Lower leg skin (tissue), 4 donors: Measurements from ENCODE around the gene ARHGAP44. TPM values are rescaled to one million over a fixed set of nuclear protein-coding genes. Genes with fewer than 3 reads are reported as not detected.

Source experiments
- DNase-seq, 2 donors: peaks; one replicate each; pipeline ENCODE4 v3.0.0-alpha.2; 2019; ENCODE audit warnings: low spot score in 2 of 2
- H3K4me3 ChIP-seq: fragments of 200-600 bp; sonication (generic); 2 replicates; pipeline ENCODE4 v1.5.1; 2017; ENCODE audit warnings: mild to moderate bottlenecking, low read depth; ENCODE audit not compliant: poor library complexity, severe bottlenecking
- CTCF ChIP-seq, 3 donors: fragments of 450-650 bp; IDR thresholded peaks; one replicate each; pipeline ENCODE4 v1.5.1; 2016; ENCODE audit warnings: antibody characterized with exemption in 3 of 3, mild to moderate bottlenecking in 3 of 3, moderate library complexity in 2 of 3
- POLR2A ChIP-seq, 2 donors: fragments of 450-650 bp; IDR thresholded peaks; one replicate each; pipeline ENCODE4 v1.6.1; 2016 to 2017; ENCODE audit warnings: antibody characterized with exemption in 2 of 2, mild to moderate bottlenecking in 1 of 2, moderate library complexity in 1 of 2
- WGBS, 2 donors: methylation state at CpG; one replicate each; pipeline ENCODE4 v1.1.5; 2018; 5-methylcytosine and 5-hydroxymethylcytosine counted together
- intact Hi-C: fragments of 100-400 bp; cut with DNase I; formaldehyde crosslinking; loops from one replicate; pipeline ENCODE4 v1.15.0; 2023; ENCODE audit warnings: low total_unique reads
- total RNA-seq, 4 donors: library from RNA; depleted of rRNA; stranded (reverse); fragments of >200 nt; gene quantifications; one replicate each; pipeline ENCODE4 v1.1.0, GENCODE V29; 2016

The ARHGAP44 gene
- total RNA-seq, 4 donors from 2014 or later, result 2.9 to 8.0 (median 3.0) TPM

GRCh38 chr17:13024016-13024415 is 234.7 kb downstream of the ARHGAP44 start:
- intact Hi-C loops, result no loop called here
- WGBS, 2 donors, result 66 to 75% methylated on average over 6 of the region's 6 CpGs
- no peak for TF ChIP-seq CTCF (IDR thresholded peaks at IDR 0.05)
- TF ChIP-seq POLR2A (IDR thresholded peaks at IDR 0.05), result no peak
- H3K4me3 ChIP-seq, result no peak overlapping the region
- no peak for DNase-seq

- intact Hi-C loops, result no loop called here
- TF ChIP-seq POLR2A (IDR thresholded peaks at IDR 0.05), result no peak
- TF ChIP-seq CTCF (IDR thresholded peaks at IDR 0.05), result no peak
- H3K4me3 ChIP-seq, result no peak overlapping the region
- DNase-seq, result peak in 1 of 2 donors; percentile 91
- 29% methylated on average over 19 of the region's 19 CpGs for WGBS, 2 donors
These were observed 235.4 kb downstream of the ARHGAP44 start for GRCh38 chr17:13024526-13025257.

GRCh38 chr17:13025258-13025627 is 235.9 kb downstream of the ARHGAP44 start:
- peak in 1 of 2 donors; percentile 66 for DNase-seq
- 59 to 69% methylated on average over 5 of the region's 5 CpGs for WGBS, 2 donors
- no peak overlapping the region for H3K4me3 ChIP-seq
- intact Hi-C loops, result no loop called here
- no peak for TF ChIP-seq CTCF (IDR thresholded peaks at IDR 0.05)
- TF ChIP-seq POLR2A (IDR thresholded peaks at IDR 0.05), result no peak

GRCh38 chr17:13025687-13026086 is 236.4 kb downstream of the ARHGAP44 start:
- H3K4me3 ChIP-seq, result no peak overlapping the region
- TF ChIP-seq CTCF (IDR thresholded peaks at IDR 0.05) (no peak), POLR2A (IDR thresholded peaks at IDR 0.05) (no peak)
- DNase-seq, result no peak
- intact Hi-C loops, result no loop called here

GRCh38 chr17:13027246-13027645 is 237.9 kb downstream of the ARHGAP44 start:
- no peak for TF ChIP-seq POLR2A (IDR thresholded peaks at IDR 0.05)
- TF ChIP-seq CTCF (IDR thresholded peaks at IDR 0.05), result no peak
- intact Hi-C loops, result no loop called here
- WGBS, 2 donors, result 77 to 78% methylated on average over 5 of the region's 5 CpGs
- DNase-seq, result peak in 1 of 2 donors; percentile 67
- H3K4me3 ChIP-seq, result no peak overlapping the region

GRCh38 chr17:13029340-13029739 is 240.0 kb downstream of the ARHGAP44 start:
- H3K4me3 ChIP-seq, result no peak overlapping the region
- peak in 1 of 2 donors; percentile 8 for DNase-seq
- WGBS, 2 donors, result 56 to 72% methylated on average over 2 of the region's 2 CpGs
- intact Hi-C loops, result no loop called here
- TF ChIP-seq CTCF (IDR thresholded peaks at IDR 0.05) (no peak), POLR2A (IDR thresholded peaks at IDR 0.05) (no peak)
